ENCODE data around the gene COMT.
A peak's percentile ranks its signal among the peaks of the same experiment; 100 is the strongest.

Gene COMT

GRCh38 chr22:19955241-19956128, 13.9 kb downstream of the COMT start:
- no peak for DNase-seq (ENCODE audit: extremely low read depth in 1 of 2, low read depth in 1 of 2)

GRCh38 chr22:19957445-19957844, 15.9 kb downstream of the COMT start:
- no peak for DNase-seq (ENCODE audit: extremely low read depth in 1 of 2, low read depth in 1 of 2)

GRCh38 chr22:19958083-19959042, 16.8 kb downstream of the COMT start:
- DNase-seq (ENCODE audit: extremely low read depth in 1 of 2, low read depth in 1 of 2) = no peak

GRCh38 chr22:19959043-19959586, 17.5 kb downstream of the COMT start:
- DNase-seq (ENCODE audit: extremely low read depth in 1 of 2, low read depth in 1 of 2) = no peak

- no peak for DNase-seq (ENCODE audit: extremely low read depth in 1 of 2, low read depth in 1 of 2)
These were observed 18.3 kb downstream of the COMT start for GRCh38 chr22:19959587-19960490.

GRCh38 chr22:19960491-19961200, 19.1 kb downstream of the COMT start:
- DNase-seq (ENCODE audit: extremely low read depth in 1 of 2, low read depth in 1 of 2) = no peak

- no peak for DNase-seq (ENCODE audit: extremely low read depth in 1 of 2, low read depth in 1 of 2)
These were observed 19.6 kb downstream of the COMT start for GRCh38 chr22:19961201-19961580.

GRCh38 chr22:19961868-19962245, 20.3 kb downstream of the COMT start:
- DNase-seq (ENCODE audit: extremely low read depth in 1 of 2, low read depth in 1 of 2) = no peak

GRCh38 chr22:19962246-19962908, 20.8 kb downstream of the COMT start:
- DNase-seq (ENCODE audit: extremely low read depth in 1 of 2, low read depth in 1 of 2) = peak; percentile 52 to 59

GRCh38 chr22:19962909-19963806, 21.6 kb downstream of the COMT start:
- DNase-seq (ENCODE audit: extremely low read depth in 1 of 2, low read depth in 1 of 2) = peak in 1 of 2 donors; percentile 62

- DNase-seq (ENCODE audit: extremely low read depth in 1 of 2, low read depth in 1 of 2) = no peak
These were observed 22.5 kb downstream of the COMT start for GRCh38 chr22:19963863-19964642.

GRCh38 chr22:19964701-19965386, 23.3 kb downstream of the COMT start:
- DNase-seq (ENCODE audit: extremely low read depth in 1 of 2, low read depth in 1 of 2) = no peak

- DNase-seq (ENCODE audit: extremely low read depth in 1 of 2, low read depth in 1 of 2) = no peak
These were observed 24.5 kb downstream of the COMT start for GRCh38 chr22:19965771-19966709.

- no peak for DNase-seq (ENCODE audit: extremely low read depth in 1 of 2, low read depth in 1 of 2)
These were observed 25.6 kb downstream of the COMT start for GRCh38 chr22:19966908-19967750.
